SK-N-MC (cell line): Measurements from ENCODE around the gene BRINP3.

Experiments used
- EZH2 ChIP-seq: fragments of 200-600 bp; sonication (generic); IDR thresholded peaks from one replicate; pipeline ENCODE4 v1.6.1; 2017; ENCODE audit warnings: antibody characterized with exemption
- FOXP2 ChIP-seq: optimal IDR thresholded peaks from 2 replicates; pipeline ENCODE3; 2011; ENCODE audit warnings: mild to moderate bottlenecking, moderate library complexity; ENCODE audit not compliant: insufficient read depth; ENCODE audit errors: extremely low read length, control extremely low read depth
- POLR2AphosphoS5 ChIP-seq: IDR thresholded peaks from 2 replicates; pipeline ENCODE4 v1.6.1; 2012; ENCODE audit warnings: mild to moderate bottlenecking, low read depth, low read length, borderline replicate concordance

GRCh38 chr1:190474010-190474409, 3.7 kb downstream of the BRINP3 start:
- TF ChIP-seq POLR2AphosphoS5 (no peak), EZH2 (no peak), FOXP2 (no peak)
